ENCODE measurements around the gene OVCH2. TPM values are rescaled to one million over a fixed set of nuclear protein-coding genes. Genes with fewer than 3 reads are reported as not detected.

Gene OVCH2
- total and polyA plus RNA-seq, 9 donors: 0.11 to 0.31 (median 0.20) TPM; not detected in 2

DNA sequence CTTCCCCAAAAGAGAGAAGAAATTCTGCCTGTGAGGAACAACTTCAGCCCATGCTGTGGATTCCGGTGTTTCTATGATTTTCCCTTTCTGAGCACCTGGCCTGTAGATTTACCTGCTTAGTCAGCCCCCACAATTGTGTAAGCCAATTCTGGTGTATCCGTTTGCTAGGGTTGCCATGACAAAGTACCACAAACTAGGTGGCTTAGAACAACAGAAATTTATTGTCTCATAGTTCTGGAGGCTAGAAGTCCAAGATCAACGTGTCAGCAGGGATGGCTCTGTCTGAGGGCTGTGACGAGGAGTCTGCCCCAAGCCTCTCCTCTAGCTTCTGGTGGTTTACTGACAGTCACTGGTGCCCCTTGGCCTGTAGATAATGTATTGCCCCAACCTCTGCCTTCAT, 17.0 kb downstream of the OVCH2 start:
- H3K27me3 ChIP-seq (ENCODE audit: control insufficient read depth, insufficient read depth, low read length): peaks cover 9% of the 10 kb centered on the region
- no peaks in the 10 kb centered on the region for H3K4me1 ChIP-seq (ENCODE audit: control insufficient read depth, insufficient read depth, low read length)
- H3K36me3 ChIP-seq (ENCODE audit: control insufficient read depth, insufficient read depth, low read length): no peaks in the 10 kb centered on the region
- H3K4me3 ChIP-seq (ENCODE audit: low read length): no peak overlapping the region
- no peak for DNase-seq
- H3K9me3 ChIP-seq (replicated peaks; ENCODE audit: control insufficient read depth, low read depth, low read length): no peaks in the 10 kb centered on the region
- WGBS (ENCODE audit: insufficient coverage): 88% methylated on average over 1 of the region's 4 CpGs
- no peak overlapping the region for H3K27ac ChIP-seq (ENCODE audit: low read length)

GRCh38 chr11:7688238-7688826, 17.9 kb downstream of the OVCH2 start:
- peaks cover 9% of the 10 kb centered on the region for H3K27me3 ChIP-seq (ENCODE audit: control insufficient read depth, insufficient read depth, low read length)
- DNase-seq: peak; percentile 57
- H3K36me3 ChIP-seq (ENCODE audit: control insufficient read depth, insufficient read depth, low read length): no peaks in the 10 kb centered on the region
- H3K4me3 ChIP-seq (ENCODE audit: low read length): no peak overlapping the region
- no peaks in the 10 kb centered on the region for H3K9me3 ChIP-seq (replicated peaks; ENCODE audit: control insufficient read depth, low read depth, low read length)
- H3K27ac ChIP-seq (ENCODE audit: low read length): no peak overlapping the region
- H3K4me1 ChIP-seq (ENCODE audit: control insufficient read depth, insufficient read depth, low read length): no peaks in the 10 kb centered on the region
- 0% methylated on average over 2 of the region's 4 CpGs for WGBS (ENCODE audit: insufficient coverage)

GRCh38 chr11:7687386-7687785, 18.9 kb downstream of the OVCH2 start:
- no peaks in the 10 kb centered on the region for H3K9me3 ChIP-seq (replicated peaks; ENCODE audit: control insufficient read depth, low read depth, low read length)
- H3K36me3 ChIP-seq (ENCODE audit: control insufficient read depth, insufficient read depth, low read length): no peaks in the 10 kb centered on the region
- no peak for DNase-seq
- H3K4me3 ChIP-seq (ENCODE audit: low read length): no peak overlapping the region
- peaks cover 9% of the 10 kb centered on the region for H3K27me3 ChIP-seq (ENCODE audit: control insufficient read depth, insufficient read depth, low read length)
- H3K27ac ChIP-seq (ENCODE audit: low read length): no peak overlapping the region
- 100% methylated on average over 1 of the region's 1 CpG for WGBS (ENCODE audit: insufficient coverage)
- H3K4me1 ChIP-seq (ENCODE audit: control insufficient read depth, insufficient read depth, low read length): no peaks in the 10 kb centered on the region

DNA sequence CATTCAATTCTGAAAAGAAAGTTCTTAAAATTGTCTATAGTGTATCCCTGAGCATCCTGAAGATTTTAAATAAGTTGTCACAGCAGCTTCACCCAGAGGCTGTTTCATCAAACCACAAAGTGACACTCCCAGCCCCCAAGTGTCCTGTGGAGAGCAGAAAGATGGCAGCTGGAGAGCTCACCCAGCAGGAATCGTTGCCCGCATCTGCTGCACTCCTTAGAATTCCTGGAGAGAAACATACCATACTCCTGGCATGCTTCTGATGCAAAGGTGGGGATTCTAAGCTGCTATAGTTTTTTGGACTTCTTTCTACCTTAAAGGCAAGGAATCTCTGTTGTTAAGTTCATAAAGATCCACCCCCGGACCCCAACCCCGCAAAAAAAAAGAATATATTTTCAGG, 19.5 kb downstream of the OVCH2 start:
- H3K27me3 ChIP-seq (ENCODE audit: control insufficient read depth, insufficient read depth, low read length): peaks cover 9% of the 10 kb centered on the region
- no CpG with 5 or more reads among the region's 4 CpGs for WGBS (ENCODE audit: insufficient coverage)
- H3K27ac ChIP-seq (ENCODE audit: low read length): no peak overlapping the region

GRCh38 chr11:7683571-7683970, 22.7 kb downstream of the OVCH2 start:
- Histone ChIP-seq H3K36me3 (ENCODE audit: control insufficient read depth, insufficient read depth, low read length) (no peaks in the 10 kb centered on the region), H3K9me3 (replicated peaks; ENCODE audit: control insufficient read depth, low read depth, low read length) (no peaks in the 10 kb centered on the region), H3K27me3 (ENCODE audit: control insufficient read depth, insufficient read depth, low read length) (peaks cover 9% of the 10 kb centered on the region), H3K27ac (ENCODE audit: low read length) (no peak overlapping the region), H3K4me1 (ENCODE audit: control insufficient read depth, insufficient read depth, low read length) (no peaks in the 10 kb centered on the region), H3K4me3 (ENCODE audit: low read length) (no peak overlapping the region)
- DNase-seq: no peak
- WGBS (ENCODE audit: insufficient coverage): 87% methylated on average over 2 of the region's 2 CpGs

More for the DNA sequence above, 19.5 kb downstream of the OVCH2 start:
- no peak for DNase-seq
- no peaks in the 10 kb centered on the region for H3K4me1 ChIP-seq (ENCODE audit: control insufficient read depth, insufficient read depth, low read length)
- H3K9me3 ChIP-seq (replicated peaks; ENCODE audit: control insufficient read depth, low read depth, low read length): no peaks in the 10 kb centered on the region
- no peak overlapping the region for H3K4me3 ChIP-seq (ENCODE audit: low read length)
- no peaks in the 10 kb centered on the region for H3K36me3 ChIP-seq (ENCODE audit: control insufficient read depth, insufficient read depth, low read length)

DNA sequence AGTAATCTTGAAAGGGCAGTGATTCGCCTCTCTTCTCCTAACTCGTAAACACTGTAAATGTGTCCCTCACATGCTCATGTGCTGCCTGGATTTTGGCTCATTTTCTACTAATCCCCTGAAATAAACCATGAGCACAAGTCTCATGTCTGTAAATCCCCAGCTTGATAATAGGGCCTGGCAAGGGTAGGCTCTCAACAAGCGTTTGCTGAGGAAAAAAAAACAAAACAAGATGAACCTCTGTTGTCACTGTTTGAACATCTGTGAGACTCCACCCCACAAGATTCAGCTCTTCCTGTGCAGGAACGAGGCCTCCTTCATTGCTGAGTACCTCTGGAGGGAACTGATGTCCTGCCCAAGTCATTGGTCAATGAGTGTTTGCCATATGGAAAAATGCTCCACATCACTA, 28.5 kb downstream of the OVCH2 start:
- H3K9me3 ChIP-seq (replicated peaks; ENCODE audit: control insufficient read depth, low read depth, low read length): no peaks in the 10 kb centered on the region
- peaks cover 22% of the 10 kb centered on the region for H3K27me3 ChIP-seq (ENCODE audit: control insufficient read depth, insufficient read depth, low read length)
- DNase-seq: no peak
- WGBS (ENCODE audit: insufficient coverage): 36% methylated on average over 2 of the region's 4 CpGs
- H3K36me3 ChIP-seq (ENCODE audit: control insufficient read depth, insufficient read depth, low read length): no peaks in the 10 kb centered on the region
- no peak overlapping the region for H3K27ac ChIP-seq (ENCODE audit: low read length)
- no peak overlapping the region for H3K4me3 ChIP-seq (ENCODE audit: low read length)
- peaks cover 10% of the 10 kb centered on the region for H3K4me1 ChIP-seq (ENCODE audit: control insufficient read depth, insufficient read depth, low read length)

DNA sequence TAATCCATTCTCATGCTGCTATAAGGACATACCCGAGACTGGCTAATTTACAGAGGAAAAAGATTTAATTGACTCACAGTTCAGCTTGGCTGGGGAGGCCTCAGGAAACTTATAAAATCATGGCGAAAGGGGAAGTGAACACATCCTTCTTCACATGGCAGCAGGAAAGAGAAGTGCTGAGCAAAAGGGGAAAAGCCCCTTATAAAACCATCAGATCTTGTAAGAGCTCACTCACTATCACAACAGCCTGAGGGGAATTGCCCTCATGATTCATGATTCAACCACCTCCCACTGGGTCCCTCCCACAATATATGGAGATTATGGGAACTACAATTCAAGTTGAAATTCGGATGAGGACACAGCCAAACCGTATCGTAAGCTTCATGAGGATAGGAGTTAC, 29.2 kb downstream of the OVCH2 start:
- H3K27me3 ChIP-seq (ENCODE audit: control insufficient read depth, insufficient read depth, low read length): peaks cover 28% of the 10 kb centered on the region
- DNase-seq: no peak
- no CpG with 5 or more reads among the region's 5 CpGs for WGBS (ENCODE audit: insufficient coverage)
- no peak overlapping the region for H3K27ac ChIP-seq (ENCODE audit: low read length)
- no peak overlapping the region for H3K4me3 ChIP-seq (ENCODE audit: low read length)
- H3K4me1 ChIP-seq (ENCODE audit: control insufficient read depth, insufficient read depth, low read length): peaks cover 16% of the 10 kb centered on the region
- H3K9me3 ChIP-seq (replicated peaks; ENCODE audit: control insufficient read depth, low read depth, low read length): no peaks in the 10 kb centered on the region
- H3K36me3 ChIP-seq (ENCODE audit: control insufficient read depth, insufficient read depth, low read length): no peaks in the 10 kb centered on the region

- WGBS (ENCODE audit: insufficient coverage): no CpG with 5 or more reads among the region's 3 CpGs
- no peak for DNase-seq
- Histone ChIP-seq H3K4me3 (ENCODE audit: low read length) (no peak overlapping the region), H3K36me3 (ENCODE audit: control insufficient read depth, insufficient read depth, low read length) (no peaks in the 10 kb centered on the region), H3K27me3 (ENCODE audit: control insufficient read depth, insufficient read depth, low read length) (peaks cover 28% of the 10 kb centered on the region), H3K9me3 (replicated peaks; ENCODE audit: control insufficient read depth, low read depth, low read length) (no peaks in the 10 kb centered on the region), H3K4me1 (ENCODE audit: control insufficient read depth, insufficient read depth, low read length) (peaks cover 16% of the 10 kb centered on the region), H3K27ac (ENCODE audit: low read length) (no peak overlapping the region)
Measured at GRCh38 chr11:7675631-7676030, 30.6 kb downstream of the OVCH2 start.

DNA sequence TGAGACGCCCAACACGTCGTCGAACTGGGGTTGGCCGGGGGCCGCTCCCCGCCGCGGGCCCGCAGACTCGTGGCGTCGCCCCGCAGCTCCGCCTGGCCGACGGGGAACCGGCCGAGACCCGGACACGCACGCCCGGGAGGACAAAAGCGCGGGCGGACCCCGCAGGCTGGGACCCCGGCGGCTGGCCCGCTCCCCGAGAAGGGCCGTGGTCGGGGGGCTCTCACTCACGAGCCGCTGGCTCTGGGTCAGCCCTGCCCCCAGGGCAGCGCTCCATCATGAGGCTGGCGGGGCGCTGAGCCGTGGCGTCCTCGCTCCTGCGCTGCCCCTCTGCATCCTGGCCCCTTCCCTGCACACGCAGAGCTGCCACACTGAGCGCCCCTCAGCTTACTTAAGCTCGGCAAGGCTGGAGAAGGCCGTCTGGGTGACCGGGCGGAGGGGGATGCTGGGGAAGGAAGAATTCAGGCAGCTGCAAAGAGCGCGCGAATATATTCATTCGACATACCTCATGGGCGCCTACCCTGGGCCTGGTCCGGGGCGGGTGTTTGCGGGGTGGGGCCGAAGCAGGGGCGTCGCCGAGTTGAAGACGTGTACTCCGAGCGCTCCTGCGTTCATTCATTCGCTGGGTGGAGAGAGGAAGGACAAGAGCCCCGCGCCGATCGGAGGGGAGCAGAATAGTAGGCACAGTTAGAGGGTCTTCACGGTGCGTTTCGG, 32.4 kb downstream of the OVCH2 start:
- peaks cover 26% of the 10 kb centered on the region for H3K27me3 ChIP-seq (ENCODE audit: control insufficient read depth, insufficient read depth, low read length)
- H3K4me1 ChIP-seq (ENCODE audit: control insufficient read depth, insufficient read depth, low read length): peaks cover 16% of the 10 kb centered on the region
- DNase-seq: peak; percentile 66
- H3K4me3 ChIP-seq (ENCODE audit: low read length): peak overlapping the region; percentile 47
- peaks cover 4% of the 10 kb centered on the region for H3K36me3 ChIP-seq (ENCODE audit: control insufficient read depth, insufficient read depth, low read length)
- peak overlapping the region; percentile 67 for H3K27ac ChIP-seq (ENCODE audit: low read length)
- 1% methylated on average over 65 of the region's 72 CpGs for WGBS (ENCODE audit: insufficient coverage)
- H3K9me3 ChIP-seq (replicated peaks; ENCODE audit: control insufficient read depth, low read depth, low read length): no peaks in the 10 kb centered on the region

- 4% methylated on average over 37 of the region's 40 CpGs for WGBS (ENCODE audit: insufficient coverage)
- Histone ChIP-seq H3K27ac (ENCODE audit: low read length) (peak within 1 kb of the TSS; percentile 67), H3K27me3 (ENCODE audit: control insufficient read depth, insufficient read depth, low read length) (peaks cover 26% of the 10 kb centered on the region), H3K36me3 (ENCODE audit: control insufficient read depth, insufficient read depth, low read length) (peaks cover 8% of the 10 kb centered on the region), H3K4me3 (ENCODE audit: low read length) (peak within 1 kb of the TSS; percentile 47), H3K9me3 (replicated peaks; ENCODE audit: control insufficient read depth, low read depth, low read length) (no peaks in the 10 kb centered on the region), H3K4me1 (ENCODE audit: control insufficient read depth, insufficient read depth, low read length) (peaks cover 19% of the 10 kb centered on the region)
- DNase-seq: peak; percentile 88
Measured at GRCh38 chr11:7672960-7673723, 33.1 kb downstream of the OVCH2 start, which contains the start of gene CYB5R2. CYB5R2 (minus strand) TSS chr11:7673500; CDS start chr11:7672825, 675 bp downstream.

All from muscle of leg (tissue), 11 donors.